DND-41 (cell line): ENCODE results near the gene DNAH8.
"Not testable (repeated sequence)": the region's sequence is repeated elsewhere in the genome, so short reads cannot be mapped to it uniquely, and the experiment has no call there.

Experiments used
- ATAC-seq: fragments of 200-7000 bp; cut with Tn5 transposase; 3 replicates; pipeline ENCODE4 v1.9.1; 2021; ENCODE audit warnings: low read depth; ENCODE audit not compliant: insufficient read depth
- DNase-seq: peaks from one replicate; pipeline ENCODE4 v3.0.0-alpha.2; 2020
- H2AFZ ChIP-seq: 2 replicates; pipeline ENCODE4 v1.6.0; 2012; ENCODE audit warnings: low read depth, low read length
- H3K27ac ChIP-seq: 2 replicates; pipeline ENCODE4 v1.5.1; 2012; ENCODE audit warnings: low read length, inconsistent platforms
- H3K27me3 ChIP-seq: fragments of 200-600 bp; sonication (generic); 2 replicates; pipeline ENCODE4 v1.6.0; 2012; ENCODE audit warnings: low read length, mild to moderate bottlenecking, inconsistent platforms; ENCODE audit not compliant: insufficient read depth, poor library complexity
- H3K36me3 ChIP-seq: 2 replicates; pipeline ENCODE4 v1.5.1; 2012; ENCODE audit warnings: low read length, inconsistent platforms; ENCODE audit not compliant: insufficient read depth
- H3K4me1 ChIP-seq: 2 replicates; pipeline ENCODE4 v1.5.1; 2012; ENCODE audit warnings: mild to moderate bottlenecking, low read length; ENCODE audit not compliant: insufficient read depth
- H3K4me2 ChIP-seq: 2 replicates; pipeline ENCODE4 v1.6.0; 2012; ENCODE audit warnings: mild to moderate bottlenecking, moderate library complexity, low read length, inconsistent platforms; ENCODE audit not compliant: insufficient read depth
- H3K4me3 ChIP-seq, 2 experiments: fragments of 200-600 bp in 1 of 2; shearing (Covaris generic) in 1 of 2; 2 replicates each; pipeline ENCODE4 v1.5.1; 2012 to 2016; ENCODE audit warnings: inconsistent platforms in 2 of 2, low read length in 2 of 2, mild to moderate bottlenecking in 2 of 2, low read depth in 1 of 2, moderate library complexity in 1 of 2
- H3K79me2 ChIP-seq: 2 replicates; pipeline ENCODE4 v1.6.0; 2012; ENCODE audit warnings: low read length, inconsistent platforms; ENCODE audit not compliant: insufficient read depth
- H3K9ac ChIP-seq: 2 replicates; pipeline ENCODE4 v1.6.0; 2012; ENCODE audit warnings: low read depth, mild to moderate bottlenecking, inconsistent platforms, low read length, moderate library complexity
- H3K9me3 ChIP-seq: 2 replicates; pipeline ENCODE4 v1.5.1; 2012; ENCODE audit warnings: low read length, moderate library complexity, mild to moderate bottlenecking, inconsistent platforms; ENCODE audit not compliant: insufficient read depth, severe bottlenecking
- H4K20me1 ChIP-seq: 2 replicates; pipeline ENCODE4 v1.6.0; 2012; ENCODE audit warnings: low read length; ENCODE audit not compliant: insufficient read depth
- CTCF ChIP-seq: IDR thresholded peaks from 2 replicates; pipeline ENCODE4 v1.5.1; 2012; ENCODE audit warnings: borderline replicate concordance, low read length, moderate library complexity, mild to moderate bottlenecking; ENCODE audit not compliant: poor library complexity, severe bottlenecking; ENCODE audit errors: extremely low read depth
- EZH2 ChIP-seq: IDR thresholded peaks from 3 replicates; pipeline ENCODE4 v1.6.1; 2012; ENCODE audit warnings: borderline replicate concordance, low read depth, mild to moderate bottlenecking, moderate library complexity, low read length, inconsistent platforms; ENCODE audit not compliant: severe bottlenecking

DNAH8 gene

DNA sequence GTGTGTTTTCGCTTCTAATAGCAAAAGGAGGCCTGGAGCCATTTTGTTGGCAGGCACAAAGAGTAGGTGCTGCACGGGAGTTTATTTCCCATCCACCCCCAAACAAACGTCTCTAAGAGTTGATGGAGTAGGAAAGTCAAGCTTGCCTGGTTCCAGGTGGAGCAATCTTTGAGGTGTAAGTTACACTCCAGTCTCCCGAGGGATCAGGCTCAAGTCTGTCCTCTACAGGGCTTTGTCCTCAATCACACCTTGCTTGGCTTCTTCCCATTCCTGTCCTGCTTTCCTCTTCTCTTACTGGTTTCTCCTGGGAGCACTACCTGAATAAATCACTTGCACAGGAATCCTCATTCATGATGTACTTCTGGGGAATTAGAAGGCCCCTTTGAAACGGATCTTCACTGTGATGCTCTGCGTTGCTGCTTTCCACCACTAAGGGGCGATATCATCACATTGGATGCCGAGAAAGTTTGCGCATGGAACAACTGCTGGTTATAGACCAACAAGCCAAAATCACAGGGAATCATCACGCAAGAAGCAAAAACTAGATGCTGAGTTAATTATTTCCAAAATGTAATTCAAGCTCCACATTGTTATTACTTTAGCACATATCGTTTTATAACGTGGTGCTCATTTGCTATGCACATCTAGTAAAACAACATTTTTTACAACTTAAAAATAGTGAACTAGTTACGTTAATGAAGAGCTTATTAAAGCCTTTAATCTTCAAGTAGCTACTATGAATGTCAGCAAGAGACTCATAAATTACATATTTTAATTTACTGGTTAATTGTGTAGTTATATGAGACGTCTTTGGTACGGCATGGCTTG, 156.8 kb downstream of the DNAH8 start:
- Histone ChIP-seq H4K20me1 (no peaks in the 10 kb centered on the region), H3K27me3 (no peaks in the 10 kb centered on the region), H3K4me1 (peaks cover 19% of the 10 kb centered on the region), H3K4me3 (no peak overlapping the region), H3K4me2 (no peak overlapping the region), H3K36me3 (no peaks in the 10 kb centered on the region), H3K27ac (no peak overlapping the region), H3K9me3 (no peaks in the 10 kb centered on the region), H3K79me2 (no peaks in the 10 kb centered on the region), H2AFZ (no peak overlapping the region), H3K9ac (no peak overlapping the region)
- TF ChIP-seq CTCF (peak; percentile 98), EZH2 (no peak)
- peak; percentile 50; the same call in 1 of the 3 replicates for ATAC-seq
- peak; percentile 68 for DNase-seq

DNA sequence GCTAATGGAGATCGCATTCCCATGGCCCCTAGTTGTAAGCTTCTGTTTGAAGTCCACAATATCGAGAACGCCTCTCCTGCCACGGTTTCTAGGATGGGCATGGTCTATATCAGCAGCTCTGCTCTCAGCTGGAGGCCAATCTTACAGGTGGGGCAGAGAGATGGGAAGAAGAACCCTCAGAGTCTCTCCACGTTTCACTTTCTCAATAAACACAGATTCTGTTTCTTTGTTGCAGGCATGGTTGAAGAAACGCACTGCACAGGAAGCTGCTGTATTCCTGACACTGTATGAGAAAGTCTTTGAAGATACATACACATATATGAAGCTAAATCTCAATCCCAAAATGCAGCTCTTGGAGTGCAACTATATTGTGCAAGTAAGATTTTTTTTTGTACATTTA, 157.9 kb downstream of the DNAH8 start:
- H3K9ac ChIP-seq = no peak overlapping the region
- H3K4me1 ChIP-seq = peaks cover 24% of the 10 kb centered on the region
- H3K27me3 ChIP-seq = no peaks in the 10 kb centered on the region
- no peaks in the 10 kb centered on the region for H3K79me2 ChIP-seq
- H3K4me3 ChIP-seq = no peak overlapping the region
- H3K36me3 ChIP-seq = no peaks in the 10 kb centered on the region
- no peaks in the 10 kb centered on the region for H4K20me1 ChIP-seq
- no peak overlapping the region for H3K27ac ChIP-seq
- peak overlapping the region; percentile 32 for H3K4me2 ChIP-seq
- peak overlapping the region; percentile 41; the same call in 1 of the 2 replicates for H2AFZ ChIP-seq
- no peak for ATAC-seq
- TF ChIP-seq CTCF (no peak), EZH2 (no peak)
- H3K9me3 ChIP-seq = no peaks in the 10 kb centered on the region
- no peak for DNase-seq

DNA sequence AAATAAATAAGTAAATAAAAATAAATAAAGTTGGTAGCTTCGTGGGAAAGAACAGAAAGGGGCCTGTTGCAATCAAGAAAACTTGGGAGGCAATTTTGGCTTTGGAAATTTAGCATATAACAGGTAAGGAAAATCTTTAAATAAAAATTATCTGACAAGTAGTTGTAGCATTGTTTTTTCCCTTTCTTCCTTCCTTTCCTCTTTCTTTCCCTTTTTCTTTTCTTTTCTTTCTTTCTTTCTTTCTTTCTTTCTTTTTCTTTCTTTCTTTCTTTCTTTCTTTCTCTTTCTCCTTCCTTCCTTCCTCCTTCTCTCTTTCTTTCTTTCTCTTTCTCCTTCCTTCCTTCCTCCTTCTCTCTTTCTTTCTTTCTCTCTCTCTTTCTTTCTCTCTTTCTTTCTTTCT, 158.7 kb downstream of the DNAH8 start:
- not testable (repeated sequence) for H3K27ac ChIP-seq, DNase-seq, H3K4me3 ChIP-seq, H4K20me1 ChIP-seq, H3K9ac ChIP-seq, H3K9me3 ChIP-seq, H3K79me2 ChIP-seq, H3K27me3 ChIP-seq, ATAC-seq, H3K4me2 ChIP-seq, H2AFZ ChIP-seq, H3K36me3 ChIP-seq
- H3K4me1 ChIP-seq = peaks cover 24% of the 10 kb centered on the region

- peaks cover 24% of the 10 kb centered on the region for H3K4me1 ChIP-seq
- H3K4me3 ChIP-seq = no peak overlapping the region
- H3K4me2 ChIP-seq = peak overlapping the region; percentile 40
- peaks cover 3% of the 10 kb centered on the region for H3K9me3 ChIP-seq
- H3K9ac ChIP-seq = peak overlapping the region; percentile 31
- no peaks in the 10 kb centered on the region for H3K79me2 ChIP-seq
- H3K27ac ChIP-seq = peak overlapping the region; percentile 61
- H2AFZ ChIP-seq = 0 out of 2 replicates have a peak overlapping the region, but pooled peaks have one; percentile 47
- DNase-seq = peak; percentile 70
- H4K20me1 ChIP-seq = no peaks in the 10 kb centered on the region
- H3K27me3 ChIP-seq = no peaks in the 10 kb centered on the region
- ATAC-seq = peak; percentile 98
- TF ChIP-seq CTCF = no peak
- no peak for TF ChIP-seq EZH2
- H3K36me3 ChIP-seq = no peaks in the 10 kb centered on the region
Measured at GRCh38 chr6:38876475-38876874, 161.4 kb downstream of the DNAH8 start.
